Measurements from ENCODE around the gene RPS16. TPM values are rescaled to one million over a fixed set of nuclear protein-coding genes. Genes with fewer than 3 reads are reported as not detected.
A peak's percentile ranks its signal among the peaks of the same experiment; 100 is the strongest.

The RPS16 gene
- total and polyA plus RNA-seq, 9 of the 15 experiments (the other 6 are each of a cell fraction or from before 2014, with no cell fraction given) = 82.6 to 3,671 (median 2,204) TPM

DNA sequence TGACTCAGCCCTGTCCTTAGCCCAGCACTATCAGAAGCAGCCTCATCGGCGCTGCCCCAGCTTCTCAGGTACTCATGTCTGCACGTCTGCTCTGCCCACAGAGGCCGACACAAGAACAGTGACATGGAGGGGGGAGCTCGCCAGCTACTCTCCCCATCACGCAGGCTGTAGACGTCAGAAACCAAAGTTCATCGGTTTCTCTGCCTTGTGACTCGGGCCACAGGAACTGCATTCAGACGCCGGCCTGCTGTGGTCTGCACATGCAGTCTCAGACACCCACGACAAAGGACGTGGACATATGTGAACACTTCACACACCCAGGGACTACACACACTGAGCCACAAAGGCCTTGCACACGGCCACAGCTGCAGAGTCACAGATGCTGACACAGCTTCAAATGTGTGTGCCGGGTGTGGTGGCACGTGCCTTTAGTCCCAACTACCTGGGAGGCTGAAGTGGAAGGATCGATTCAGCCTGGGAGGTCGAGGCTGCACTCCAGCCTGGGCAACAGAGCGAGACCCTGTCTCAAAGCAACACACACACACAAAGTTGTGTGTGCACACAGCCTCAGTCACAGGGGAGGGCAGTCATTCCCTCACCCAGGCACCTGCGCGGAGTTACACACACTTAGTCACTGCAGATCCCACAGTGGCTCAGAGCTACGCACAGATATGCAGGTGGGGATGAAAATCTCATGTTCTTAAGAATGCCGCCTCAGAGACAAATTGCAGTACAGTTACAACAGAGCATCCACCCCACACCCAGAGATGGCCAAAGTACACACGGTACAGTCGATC is 34.0 kb downstream of the RPS16 start (continued):
- TF ChIP-seq, protein P1, sequence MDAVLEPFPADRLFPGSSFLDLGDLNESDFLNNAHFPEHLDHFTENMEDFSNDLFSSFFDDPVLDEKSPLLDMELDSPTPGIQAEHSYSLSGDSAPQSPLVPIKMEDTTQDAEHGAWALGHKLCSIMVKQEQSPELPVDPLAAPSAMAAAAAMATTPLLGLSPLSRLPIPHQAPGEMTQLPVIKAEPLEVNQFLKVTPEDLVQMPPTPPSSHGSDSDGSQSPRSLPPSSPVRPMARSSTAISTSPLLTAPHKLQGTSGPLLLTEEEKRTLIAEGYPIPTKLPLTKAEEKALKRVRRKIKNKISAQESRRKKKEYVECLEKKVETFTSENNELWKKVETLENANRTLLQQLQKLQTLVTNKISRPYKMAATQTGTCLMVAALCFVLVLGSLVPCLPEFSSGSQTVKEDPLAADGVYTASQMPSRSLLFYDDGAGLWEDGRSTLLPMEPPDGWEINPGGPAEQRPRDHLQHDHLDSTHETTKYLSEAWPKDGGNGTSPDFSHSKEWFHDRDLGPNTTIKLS (IDR thresholded peaks at IDR 0.05; ENCODE audit: borderline replicate concordance, low read depth) = no peak
- TF ChIP-seq ETS2 (tag; IDR thresholded peaks at IDR 0.05; ENCODE audit: borderline replicate concordance, poor library complexity, severe bottlenecking) (no peak), ZNF316 (IDR thresholded peaks at IDR 0.05) (peak; percentile 71), ESRRB (CRISPR knock-in tag; IDR thresholded peaks at IDR 0.05; ENCODE audit: borderline replicate concordance) (no peak), DNMT1 (IDR thresholded peaks at IDR 0.05) (no peak), ZNF644 (tag; IDR thresholded peaks at IDR 0.05; ENCODE audit: low read depth) (peak; percentile 19; the same call in 1 of the 2 replicates), ILF3 (IDR thresholded peaks at IDR 0.05; ENCODE audit: borderline replicate concordance) (no peak), CEBPB (tag; IDR thresholded peaks at IDR 0.05) (no peak), EZH2 (IDR thresholded peaks at IDR 0.05; ENCODE audit: borderline replicate concordance, low read depth, low read length) (no peak), ZNF143 (CRISPR knock-in tag; IDR thresholded peaks at IDR 0.05) (no peak; the same call in 1 of the 2 replicates), ZNF311 (CRISPR knock-in tag; IDR thresholded peaks at IDR 0.05) (no peak), RBM14 (IDR thresholded peaks at IDR 0.05; ENCODE audit: borderline replicate concordance, insufficient read depth, low read depth, low read length) (no peak), MTA1 (IDR thresholded peaks at IDR 0.05; ENCODE audit: borderline replicate concordance) (no peak; the same call in 1 of the 2 replicates)
- TF ChIP-seq, protein P2, sequence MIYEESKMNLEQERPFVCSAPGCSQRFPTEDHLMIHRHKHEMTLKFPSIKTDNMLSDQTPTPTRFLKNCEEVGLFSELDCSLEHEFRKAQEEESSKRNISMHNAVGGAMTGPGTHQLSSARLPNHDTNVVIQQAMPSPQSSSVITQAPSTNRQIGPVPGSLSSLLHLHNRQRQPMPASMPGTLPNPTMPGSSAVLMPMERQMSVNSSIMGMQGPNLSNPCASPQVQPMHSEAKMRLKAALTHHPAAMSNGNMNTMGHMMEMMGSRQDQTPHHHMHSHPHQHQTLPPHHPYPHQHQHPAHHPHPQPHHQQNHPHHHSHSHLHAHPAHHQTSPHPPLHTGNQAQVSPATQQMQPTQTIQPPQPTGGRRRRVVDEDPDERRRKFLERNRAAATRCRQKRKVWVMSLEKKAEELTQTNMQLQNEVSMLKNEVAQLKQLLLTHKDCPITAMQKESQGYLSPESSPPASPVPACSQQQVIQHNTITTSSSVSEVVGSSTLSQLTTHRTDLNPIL (CRISPR knock-in tag; IDR thresholded peaks at IDR 0.05) = no peak
- TF ChIP-seq, protein P3, sequence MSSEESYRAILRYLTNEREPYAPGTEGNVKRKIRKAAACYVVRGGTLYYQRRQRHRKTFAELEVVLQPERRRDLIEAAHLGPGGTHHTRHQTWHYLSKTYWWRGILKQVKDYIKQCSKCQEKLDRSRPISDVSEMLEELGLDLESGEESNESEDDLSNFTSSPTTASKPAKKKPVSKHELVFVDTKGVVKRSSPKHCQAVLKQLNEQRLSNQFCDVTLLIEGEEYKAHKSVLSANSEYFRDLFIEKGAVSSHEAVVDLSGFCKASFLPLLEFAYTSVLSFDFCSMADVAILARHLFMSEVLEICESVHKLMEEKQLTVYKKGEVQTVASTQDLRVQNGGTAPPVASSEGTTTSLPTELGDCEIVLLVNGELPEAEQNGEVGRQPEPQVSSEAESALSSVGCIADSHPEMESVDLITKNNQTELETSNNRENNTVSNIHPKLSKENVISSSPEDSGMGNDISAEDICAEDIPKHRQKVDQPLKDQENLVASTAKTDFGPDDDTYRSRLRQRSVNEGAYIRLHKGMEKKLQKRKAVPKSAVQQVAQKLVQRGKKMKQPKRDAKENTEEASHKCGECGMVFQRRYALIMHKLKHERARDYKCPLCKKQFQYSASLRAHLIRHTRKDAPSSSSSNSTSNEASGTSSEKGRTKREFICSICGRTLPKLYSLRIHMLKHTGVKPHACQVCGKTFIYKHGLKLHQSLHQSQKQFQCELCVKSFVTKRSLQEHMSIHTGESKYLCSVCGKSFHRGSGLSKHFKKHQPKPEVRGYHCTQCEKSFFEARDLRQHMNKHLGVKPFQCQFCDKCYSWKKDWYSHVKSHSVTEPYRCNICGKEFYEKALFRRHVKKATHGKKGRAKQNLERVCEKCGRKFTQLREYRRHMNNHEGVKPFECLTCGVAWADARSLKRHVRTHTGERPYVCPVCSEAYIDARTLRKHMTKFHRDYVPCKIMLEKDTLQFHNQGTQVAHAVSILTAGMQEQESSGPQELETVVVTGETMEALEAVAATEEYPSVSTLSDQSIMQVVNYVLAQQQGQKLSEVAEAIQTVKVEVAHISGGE (CRISPR knock-in tag; IDR thresholded peaks at IDR 0.05) = no peak
- TF ChIP-seq, protein P4, sequence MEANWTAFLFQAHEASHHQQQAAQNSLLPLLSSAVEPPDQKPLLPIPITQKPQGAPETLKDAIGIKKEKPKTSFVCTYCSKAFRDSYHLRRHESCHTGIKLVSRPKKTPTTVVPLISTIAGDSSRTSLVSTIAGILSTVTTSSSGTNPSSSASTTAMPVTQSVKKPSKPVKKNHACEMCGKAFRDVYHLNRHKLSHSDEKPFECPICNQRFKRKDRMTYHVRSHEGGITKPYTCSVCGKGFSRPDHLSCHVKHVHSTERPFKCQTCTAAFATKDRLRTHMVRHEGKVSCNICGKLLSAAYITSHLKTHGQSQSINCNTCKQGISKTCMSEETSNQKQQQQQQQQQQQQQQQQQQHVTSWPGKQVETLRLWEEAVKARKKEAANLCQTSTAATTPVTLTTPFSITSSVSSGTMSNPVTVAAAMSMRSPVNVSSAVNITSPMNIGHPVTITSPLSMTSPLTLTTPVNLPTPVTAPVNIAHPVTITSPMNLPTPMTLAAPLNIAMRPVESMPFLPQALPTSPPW (CRISPR knock-in tag; IDR thresholded peaks at IDR 0.05) = peak; percentile 66; the same call in 1 of the 2 replicates
- TF ChIP-seq, protein P5, sequence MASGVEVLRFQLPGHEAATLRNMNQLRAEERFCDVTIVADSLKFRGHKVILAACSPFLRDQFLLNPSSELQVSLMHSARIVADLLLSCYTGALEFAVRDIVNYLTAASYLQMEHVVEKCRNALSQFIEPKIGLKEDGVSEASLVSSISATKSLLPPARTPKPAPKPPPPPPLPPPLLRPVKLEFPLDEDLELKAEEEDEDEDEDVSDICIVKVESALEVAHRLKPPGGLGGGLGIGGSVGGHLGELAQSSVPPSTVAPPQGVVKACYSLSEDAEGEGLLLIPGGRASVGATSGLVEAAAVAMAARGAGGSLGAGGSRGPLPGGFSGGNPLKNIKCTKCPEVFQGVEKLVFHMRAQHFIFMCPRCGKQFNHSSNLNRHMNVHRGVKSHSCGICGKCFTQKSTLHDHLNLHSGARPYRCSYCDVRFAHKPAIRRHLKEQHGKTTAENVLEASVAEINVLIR (CRISPR knock-in tag; IDR thresholded peaks at IDR 0.05) = peak; percentile 49; the same call in 1 of the 2 replicates

Data from K562 (cell line).